Measurements from ENCODE around the gene TTC23.

The TTC23 gene

DNA sequence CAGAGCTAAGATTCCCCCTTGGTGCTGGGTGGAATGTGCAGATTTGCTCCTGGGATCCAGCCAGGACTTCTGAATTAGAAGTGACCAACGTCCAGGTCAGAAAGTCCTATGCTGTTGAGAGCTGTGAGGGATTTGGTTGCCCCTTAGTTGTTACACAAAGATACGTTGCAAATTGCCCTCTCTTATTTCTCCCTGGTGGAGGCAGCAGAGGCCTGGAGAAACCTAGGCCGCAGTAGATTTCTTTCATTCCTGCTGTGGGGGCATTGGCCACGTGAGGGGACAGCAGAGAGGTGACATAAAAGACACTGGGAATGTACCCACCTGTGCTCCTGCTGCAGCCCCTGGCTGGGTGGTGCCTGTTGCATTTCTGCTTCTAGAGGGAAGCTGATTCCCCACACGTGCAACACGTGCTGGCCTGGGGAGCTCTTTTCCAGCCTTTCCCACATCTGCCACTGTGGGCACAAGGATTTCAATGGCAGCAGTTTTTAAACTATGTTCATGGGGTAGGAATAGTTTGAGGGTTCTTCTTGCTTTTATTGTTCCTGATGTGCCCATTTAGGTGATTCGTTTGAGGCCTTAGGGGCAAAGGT lies 78.8 kb downstream of the TTC23 start:
- H3K4me3 ChIP-seq (replicated peaks; ENCODE audit: insufficient read depth, low read length) = no peak overlapping the region
- H3K27me3 ChIP-seq (ENCODE audit: insufficient read depth, poor library complexity, severe bottlenecking) = no peaks in the 10 kb centered on the region
- TF ChIP-seq POLR2AphosphoS5 (IDR thresholded peaks at IDR 0.05; ENCODE audit: low read depth) (no peak), SPI1 (IDR thresholded peaks at IDR 0.05; ENCODE audit: borderline replicate concordance, low read depth) (no peak), GABPA (IDR thresholded peaks at IDR 0.05; ENCODE audit: low read depth) (no peak)
- TF ChIP-seq, protein P1, sequence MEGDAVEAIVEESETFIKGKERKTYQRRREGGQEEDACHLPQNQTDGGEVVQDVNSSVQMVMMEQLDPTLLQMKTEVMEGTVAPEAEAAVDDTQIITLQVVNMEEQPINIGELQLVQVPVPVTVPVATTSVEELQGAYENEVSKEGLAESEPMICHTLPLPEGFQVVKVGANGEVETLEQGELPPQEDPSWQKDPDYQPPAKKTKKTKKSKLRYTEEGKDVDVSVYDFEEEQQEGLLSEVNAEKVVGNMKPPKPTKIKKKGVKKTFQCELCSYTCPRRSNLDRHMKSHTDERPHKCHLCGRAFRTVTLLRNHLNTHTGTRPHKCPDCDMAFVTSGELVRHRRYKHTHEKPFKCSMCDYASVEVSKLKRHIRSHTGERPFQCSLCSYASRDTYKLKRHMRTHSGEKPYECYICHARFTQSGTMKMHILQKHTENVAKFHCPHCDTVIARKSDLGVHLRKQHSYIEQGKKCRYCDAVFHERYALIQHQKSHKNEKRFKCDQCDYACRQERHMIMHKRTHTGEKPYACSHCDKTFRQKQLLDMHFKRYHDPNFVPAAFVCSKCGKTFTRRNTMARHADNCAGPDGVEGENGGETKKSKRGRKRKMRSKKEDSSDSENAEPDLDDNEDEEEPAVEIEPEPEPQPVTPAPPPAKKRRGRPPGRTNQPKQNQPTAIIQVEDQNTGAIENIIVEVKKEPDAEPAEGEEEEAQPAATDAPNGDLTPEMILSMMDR (IDR thresholded peaks at IDR 0.05; ENCODE audit: insufficient read depth, low read length) = no peak
- TF ChIP-seq, protein P2, sequence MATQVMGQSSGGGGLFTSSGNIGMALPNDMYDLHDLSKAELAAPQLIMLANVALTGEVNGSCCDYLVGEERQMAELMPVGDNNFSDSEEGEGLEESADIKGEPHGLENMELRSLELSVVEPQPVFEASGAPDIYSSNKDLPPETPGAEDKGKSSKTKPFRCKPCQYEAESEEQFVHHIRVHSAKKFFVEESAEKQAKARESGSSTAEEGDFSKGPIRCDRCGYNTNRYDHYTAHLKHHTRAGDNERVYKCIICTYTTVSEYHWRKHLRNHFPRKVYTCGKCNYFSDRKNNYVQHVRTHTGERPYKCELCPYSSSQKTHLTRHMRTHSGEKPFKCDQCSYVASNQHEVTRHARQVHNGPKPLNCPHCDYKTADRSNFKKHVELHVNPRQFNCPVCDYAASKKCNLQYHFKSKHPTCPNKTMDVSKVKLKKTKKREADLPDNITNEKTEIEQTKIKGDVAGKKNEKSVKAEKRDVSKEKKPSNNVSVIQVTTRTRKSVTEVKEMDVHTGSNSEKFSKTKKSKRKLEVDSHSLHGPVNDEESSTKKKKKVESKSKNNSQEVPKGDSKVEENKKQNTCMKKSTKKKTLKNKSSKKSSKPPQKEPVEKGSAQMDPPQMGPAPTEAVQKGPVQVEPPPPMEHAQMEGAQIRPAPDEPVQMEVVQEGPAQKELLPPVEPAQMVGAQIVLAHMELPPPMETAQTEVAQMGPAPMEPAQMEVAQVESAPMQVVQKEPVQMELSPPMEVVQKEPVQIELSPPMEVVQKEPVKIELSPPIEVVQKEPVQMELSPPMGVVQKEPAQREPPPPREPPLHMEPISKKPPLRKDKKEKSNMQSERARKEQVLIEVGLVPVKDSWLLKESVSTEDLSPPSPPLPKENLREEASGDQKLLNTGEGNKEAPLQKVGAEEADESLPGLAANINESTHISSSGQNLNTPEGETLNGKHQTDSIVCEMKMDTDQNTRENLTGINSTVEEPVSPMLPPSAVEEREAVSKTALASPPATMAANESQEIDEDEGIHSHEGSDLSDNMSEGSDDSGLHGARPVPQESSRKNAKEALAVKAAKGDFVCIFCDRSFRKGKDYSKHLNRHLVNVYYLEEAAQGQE (IDR thresholded peaks at IDR 0.05; ENCODE audit: insufficient replicate concordance, low read depth) = no peak
- no peak overlapping the region for H3K27ac ChIP-seq (replicated peaks)
- no peak for DNase-seq (ENCODE audit: low read depth in 1 of 2, low spot score in 1 of 2)

DNA sequence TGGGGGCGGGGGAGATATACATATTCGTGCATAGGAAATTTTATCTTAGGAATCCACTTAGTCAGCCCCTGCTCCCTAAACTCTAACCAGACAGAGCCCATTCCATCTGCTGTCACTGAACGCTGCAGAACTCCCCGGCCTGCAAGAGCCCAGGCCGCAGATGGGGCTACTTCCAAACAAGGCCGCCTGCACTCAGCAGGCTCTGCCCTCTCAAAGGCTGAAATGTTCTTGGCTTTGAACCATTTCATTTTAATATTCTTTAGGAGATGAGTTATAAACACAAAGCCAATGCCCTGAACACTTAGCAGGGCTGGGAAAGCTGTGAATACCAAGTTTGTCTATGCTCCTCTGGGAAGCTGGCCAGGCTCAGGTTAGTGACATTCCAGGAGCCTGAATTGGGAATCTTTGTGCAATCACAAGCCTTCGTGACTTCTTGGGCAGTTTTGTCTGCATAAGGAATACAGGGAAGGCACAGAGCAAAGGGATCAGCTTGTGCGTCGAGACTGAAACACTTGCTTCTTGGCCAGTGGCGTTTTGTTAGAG lies 79.5 kb downstream of the TTC23 start:
- TF ChIP-seq SPI1 (IDR thresholded peaks at IDR 0.05; ENCODE audit: borderline replicate concordance, low read depth) = no peak
- TF ChIP-seq, protein P1 (IDR thresholded peaks at IDR 0.05; ENCODE audit: insufficient read depth, low read length) = no peak
- TF ChIP-seq, protein P2 (IDR thresholded peaks at IDR 0.05; ENCODE audit: insufficient replicate concordance, low read depth) = no peak
- TF ChIP-seq GABPA (IDR thresholded peaks at IDR 0.05; ENCODE audit: low read depth) = no peak
- TF ChIP-seq POLR2AphosphoS5 (IDR thresholded peaks at IDR 0.05; ENCODE audit: low read depth) = no peak
- DNase-seq (ENCODE audit: low read depth in 1 of 2, low spot score in 1 of 2) = no peak
- no peaks in the 10 kb centered on the region for H3K27me3 ChIP-seq (ENCODE audit: insufficient read depth, poor library complexity, severe bottlenecking)
- no peak overlapping the region for H3K27ac ChIP-seq (replicated peaks)
- no peak overlapping the region for H3K4me3 ChIP-seq (replicated peaks; ENCODE audit: insufficient read depth, low read length)

DNA sequence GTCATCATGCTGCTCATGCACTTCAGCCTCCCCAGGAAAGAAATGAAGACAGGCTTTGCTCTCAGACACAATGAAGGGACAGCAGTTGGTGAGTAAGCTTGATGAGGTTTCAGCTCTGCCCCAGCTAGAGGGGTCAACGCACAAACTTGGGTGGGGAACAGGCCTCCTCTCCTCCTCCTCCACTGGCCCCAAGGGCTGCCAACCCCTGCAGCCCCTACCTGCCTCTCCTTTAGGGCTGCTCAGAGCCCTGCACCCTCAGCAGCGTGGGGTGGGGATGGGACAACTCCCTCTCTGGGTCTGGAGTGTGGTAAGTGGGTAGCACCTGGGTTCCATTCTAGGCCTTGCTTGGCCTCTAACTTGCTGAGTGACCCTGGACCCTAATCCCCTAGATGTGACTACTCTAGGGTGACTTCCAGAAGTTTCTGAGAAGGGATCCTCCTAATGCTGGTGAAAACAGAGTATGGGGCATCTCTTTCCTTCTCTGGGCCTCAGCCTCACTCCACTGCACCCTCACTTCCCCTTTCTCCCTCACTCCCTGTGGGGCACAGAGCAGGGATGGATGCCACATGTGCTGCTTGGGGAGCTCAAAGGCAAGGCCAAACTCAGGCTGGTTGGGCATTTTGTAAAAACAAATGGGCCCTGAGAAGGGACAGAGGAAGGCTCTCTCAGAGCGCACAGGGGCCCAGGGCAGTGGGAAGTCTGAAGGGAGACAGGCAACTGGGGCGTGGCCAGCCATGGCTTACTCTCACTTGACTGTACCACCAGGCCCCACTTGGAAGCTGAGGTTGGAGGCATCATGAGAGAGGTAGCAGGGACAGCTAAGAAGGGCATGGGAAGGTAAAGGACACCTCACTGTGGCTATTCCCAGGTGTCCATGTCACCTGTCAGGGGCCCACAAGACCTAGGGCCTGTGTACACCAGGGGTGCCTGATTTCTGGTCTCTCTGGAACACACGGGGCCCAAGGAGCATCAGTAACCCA lies 80.5 kb downstream of the TTC23 start:
- Histone ChIP-seq H3K27ac (replicated peaks) (no peak overlapping the region), H3K27me3 (ENCODE audit: insufficient read depth, poor library complexity, severe bottlenecking) (no peaks in the 10 kb centered on the region), H3K4me3 (replicated peaks; ENCODE audit: insufficient read depth, low read length) (no peak overlapping the region)
- TF ChIP-seq, protein P2 (IDR thresholded peaks at IDR 0.05; ENCODE audit: insufficient replicate concordance, low read depth) = no peak
- TF ChIP-seq GABPA (IDR thresholded peaks at IDR 0.05; ENCODE audit: low read depth) (no peak), SPI1 (IDR thresholded peaks at IDR 0.05; ENCODE audit: borderline replicate concordance, low read depth) (peak; percentile 94), POLR2AphosphoS5 (IDR thresholded peaks at IDR 0.05; ENCODE audit: low read depth) (no peak)
- TF ChIP-seq, protein P1 (IDR thresholded peaks at IDR 0.05; ENCODE audit: insufficient read depth, low read length) = no peak
- peak in 1 of 2 experiments; percentile 45 for DNase-seq (ENCODE audit: low read depth in 1 of 2, low spot score in 1 of 2)
